Stimulated activated CD4-positive, alpha-beta T cell treated with anti-CD3 and anti-CD28 coated beads, Interleukin-2, amount 100 ng/mL, for 4 hours (primary cell): Measurements from ENCODE around the gene CHRNA9.
"Not testable (repeated sequence)": the region's sequence is repeated elsewhere in the genome, so short reads cannot be mapped to it uniquely, and the experiment has no call there.

Experiments
- DNase-seq: peaks from one replicate; pipeline ENCODE4 v3.0.0-alpha.2; 2020; ENCODE audit warnings: low read depth

The CHRNA9 gene

GRCh38 chr4:40380647-40381046, 45.5 kb downstream of the CHRNA9 start:
- no peak for DNase-seq

- DNase-seq, result no peak
These were observed 53.1 kb downstream of the CHRNA9 start for GRCh38 chr4:40388239-40388638.

GRCh38 chr4:40389986-40390385, 54.9 kb downstream of the CHRNA9 start:
- DNase-seq, result no peak

- DNase-seq, result not testable (repeated sequence)
These were observed 57.1 kb downstream of the CHRNA9 start for GRCh38 chr4:40392241-40392640.

DNA sequence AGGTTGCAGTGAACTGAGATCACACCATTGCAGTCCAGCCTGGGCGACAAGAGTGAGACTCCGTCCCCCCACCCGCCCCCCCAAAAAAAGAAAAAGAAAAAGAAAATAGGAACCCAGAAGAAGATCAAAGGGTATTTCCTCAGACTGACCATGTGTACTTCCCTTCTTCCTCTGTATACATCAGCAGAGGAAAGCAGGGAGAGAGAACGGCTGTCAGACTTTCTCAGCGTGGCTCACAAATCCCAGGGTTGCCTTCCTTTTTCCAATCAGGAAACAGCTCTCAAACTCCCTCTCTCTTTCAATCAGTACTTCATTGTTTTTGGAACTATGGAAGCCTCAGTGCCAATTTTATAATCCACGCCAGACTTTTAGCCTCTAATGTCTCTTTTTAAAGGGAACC, 59.1 kb downstream of the CHRNA9 start:
- DNase-seq, result no peak

DNA sequence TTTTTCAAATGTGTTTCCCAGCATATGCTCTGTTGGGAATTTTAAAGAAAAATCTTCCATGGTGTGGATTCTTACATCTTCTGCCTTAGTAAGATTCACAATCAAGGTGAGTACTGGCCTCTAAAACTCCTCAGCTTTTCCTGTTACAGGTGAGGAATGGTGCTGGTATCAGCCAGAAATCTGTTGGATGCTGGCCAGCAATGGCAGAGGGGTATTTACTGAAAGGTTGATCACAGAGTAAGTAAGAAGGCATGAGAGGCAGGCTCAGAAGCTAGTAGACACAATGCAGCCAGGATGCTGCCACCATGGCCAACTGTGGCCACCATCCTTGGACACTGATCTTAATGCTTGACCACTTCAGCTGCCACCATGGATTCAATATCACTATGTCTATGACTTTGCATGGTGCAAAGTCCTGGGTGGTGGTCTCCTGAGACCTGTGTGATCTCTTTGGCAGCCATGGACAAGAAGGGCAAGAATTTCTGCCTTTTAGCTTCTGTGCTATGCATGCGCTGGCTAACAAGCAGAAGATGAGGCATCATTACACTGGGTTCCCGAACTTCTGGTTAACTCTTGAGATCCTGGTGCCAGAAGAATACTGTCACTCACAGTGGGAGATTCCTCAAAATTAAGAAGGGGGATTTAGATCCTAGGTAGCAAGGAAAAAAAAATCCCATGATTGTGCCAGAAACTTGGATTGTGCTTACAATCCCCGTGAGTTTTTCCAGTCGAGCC, 60.2 kb downstream of the CHRNA9 start:
- no peak for DNase-seq

DNA sequence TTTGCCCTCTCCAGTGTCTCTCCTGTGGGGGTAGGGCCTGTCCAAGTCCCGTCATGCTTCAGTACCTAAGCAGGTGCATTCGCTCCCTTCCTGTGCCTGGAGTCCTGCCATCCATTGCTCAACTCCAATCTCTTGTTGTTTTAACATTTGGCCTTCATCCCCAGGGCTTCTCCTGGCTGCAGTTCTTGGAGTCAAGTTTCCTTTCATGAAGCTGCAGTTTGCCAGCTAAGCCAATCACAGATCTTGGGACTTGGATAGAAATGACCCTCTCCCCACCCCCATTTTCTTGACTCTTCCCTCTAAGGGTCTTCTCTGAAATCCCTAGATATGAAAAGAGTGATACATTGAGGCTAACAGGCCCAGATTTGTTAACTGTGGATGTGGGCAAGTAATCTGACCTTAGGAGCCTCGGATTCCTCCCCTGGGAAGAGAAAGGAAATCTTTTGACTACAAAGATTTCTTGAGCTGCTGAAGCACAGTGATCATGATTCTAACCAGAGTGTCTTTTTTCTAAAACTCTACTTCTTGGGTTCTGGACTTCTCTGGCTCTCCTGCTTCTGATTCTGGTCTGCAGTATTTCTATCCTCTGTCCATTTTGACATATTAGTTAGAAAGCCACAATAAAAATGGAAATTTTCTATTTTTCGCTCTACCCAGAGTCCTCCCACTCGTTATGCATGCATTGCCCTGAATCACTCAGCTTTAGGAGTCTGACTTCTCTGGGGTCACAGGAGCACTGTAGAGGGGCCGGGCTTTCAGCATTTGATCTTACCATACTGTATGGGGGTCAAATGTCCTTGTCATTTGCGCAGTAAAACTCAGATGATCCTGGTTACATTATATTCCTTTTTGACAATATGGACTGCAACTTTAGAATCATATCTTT, 61.0 kb downstream of the CHRNA9 start:
- no peak for DNase-seq

GRCh38 chr4:40399578-40399977, 64.4 kb downstream of the CHRNA9 start:
- DNase-seq, result no peak

- DNase-seq, result no peak
These were observed 66.0 kb downstream of the CHRNA9 start for GRCh38 chr4:40401096-40401495.

DNA sequence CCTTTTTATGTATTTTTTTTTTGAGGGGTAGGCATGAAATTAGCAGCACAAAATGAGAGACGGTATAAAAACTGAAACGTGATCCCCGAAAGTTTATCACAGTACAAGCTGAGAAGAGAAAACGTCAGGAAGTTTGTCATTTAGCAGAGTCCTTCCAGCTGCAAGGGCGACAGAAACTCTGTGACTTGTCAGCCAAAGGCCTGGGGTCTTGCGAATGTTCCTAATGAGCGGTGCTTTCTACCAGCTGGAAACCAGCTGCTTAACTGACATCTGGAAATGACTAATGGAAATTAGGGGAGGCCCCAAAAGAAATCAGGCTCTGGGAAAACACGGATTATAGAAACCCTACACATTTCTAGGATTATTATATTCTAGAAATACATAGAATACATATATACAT, 66.5 kb downstream of the CHRNA9 start:
- DNase-seq, result no peak

DNA sequence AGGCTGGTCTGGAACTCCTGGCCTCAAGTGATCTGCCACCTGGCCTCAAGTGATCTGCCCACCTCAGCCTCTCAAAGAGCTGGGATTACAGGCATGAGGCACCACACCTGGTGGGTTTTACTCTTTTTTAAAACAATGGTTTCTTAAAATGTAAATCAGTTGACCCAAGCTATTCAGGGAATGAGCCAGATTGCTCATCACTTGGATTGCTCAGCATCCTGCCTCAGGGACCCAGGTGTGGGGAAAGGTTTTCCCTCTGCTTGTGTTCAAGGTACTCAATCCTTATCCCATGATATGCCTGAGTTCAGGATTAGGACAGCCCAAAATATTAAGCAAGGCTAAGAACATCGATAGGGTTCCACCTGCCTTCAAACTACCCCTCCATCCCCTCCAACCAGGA, 67.4 kb downstream of the CHRNA9 start:
- no peak for DNase-seq

- DNase-seq, result no peak
These were observed 67.9 kb downstream of the CHRNA9 start for GRCh38 chr4:40403081-40403480.
